GM21390 (cell line): ENCODE data around the gene TMA7.
A peak's percentile ranks its signal among the peaks of the same experiment; 100 is the strongest.

ENCODE experiments used
- ATAC-seq: cut with Tn5 transposase; IDR thresholded peaks from one replicate; pipeline ENCODE4 v1.9.1; 2021; ENCODE audit not compliant: unreplicated experiment

Gene TMA7

GRCh38 chr3:48422272-48422671, 17.8 kb upstream of the TMA7 start:
- ATAC-seq: no peak

- no peak for ATAC-seq
Observed at GRCh38 chr3:48422681-48423080, 17.4 kb upstream of the TMA7 start.

GRCh38 chr3:48423241-48423882, 16.7 kb upstream of the TMA7 start:
- ATAC-seq: no peak

GRCh38 chr3:48423883-48424695, 16.0 kb upstream of the TMA7 start:
- no peak for ATAC-seq

GRCh38 chr3:48425281-48425812, 14.7 kb upstream of the TMA7 start:
- no peak for ATAC-seq

- no peak for ATAC-seq
Observed at GRCh38 chr3:48426401-48426909, 13.6 kb upstream of the TMA7 start.

GRCh38 chr3:48426944-48427629, 13.0 kb upstream of the TMA7 start:
- ATAC-seq: no peak

- no peak for ATAC-seq
Observed at GRCh38 chr3:48427630-48427962, 12.5 kb upstream of the TMA7 start.

- ATAC-seq: no peak
Observed at GRCh38 chr3:48428088-48428571, 11.9 kb upstream of the TMA7 start.

GRCh38 chr3:48428572-48429316, 11.3 kb upstream of the TMA7 start:
- ATAC-seq: peak; percentile 51

GRCh38 chr3:48429317-48429959, 10.6 kb upstream of the TMA7 start:
- peak; percentile 40 for ATAC-seq

GRCh38 chr3:48429960-48430707, 9.9 kb upstream of the TMA7 start, which contains the start of gene PLXNB1:
Gene PLXNB1, minus strand, starts transcription at chr3:48430086. Its CDS starts 5,475 bp downstream, at chr3:48424611.
- no peak for ATAC-seq

GRCh38 chr3:48430708-48431101, 9.4 kb upstream of the TMA7 start:
- ATAC-seq: no peak

- ATAC-seq: no peak
Observed at GRCh38 chr3:48431224-48432029, 8.6 kb upstream of the TMA7 start.

- no peak for ATAC-seq
Observed at GRCh38 chr3:48432411-48433371, 7.4 kb upstream of the TMA7 start.

- no peak for ATAC-seq
Observed at GRCh38 chr3:48433472-48434118, 6.5 kb upstream of the TMA7 start.
